ENCODE data around the gene DIAPH1.

DNA sequence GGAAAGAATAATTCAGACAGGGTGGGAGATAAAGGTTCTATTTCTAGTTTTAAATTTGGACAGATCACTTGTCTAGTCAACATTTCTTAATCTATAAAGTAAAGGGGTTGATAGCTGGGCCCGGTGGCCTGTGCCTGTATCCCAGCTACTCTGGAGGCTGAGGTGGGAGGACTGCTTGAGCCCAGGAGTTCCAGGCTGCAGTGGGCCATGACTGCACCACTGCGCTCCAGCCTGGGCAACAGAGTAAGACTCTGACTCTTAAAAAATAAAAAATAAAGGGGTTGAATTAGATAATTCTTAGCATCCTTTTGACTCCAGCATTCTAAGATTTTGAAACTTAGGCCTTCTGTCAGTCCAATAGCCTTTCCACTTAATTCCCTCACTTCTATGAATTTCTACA, 10.8 kb downstream of the DIAPH1 start:
- TF ChIP-seq, protein P1, sequence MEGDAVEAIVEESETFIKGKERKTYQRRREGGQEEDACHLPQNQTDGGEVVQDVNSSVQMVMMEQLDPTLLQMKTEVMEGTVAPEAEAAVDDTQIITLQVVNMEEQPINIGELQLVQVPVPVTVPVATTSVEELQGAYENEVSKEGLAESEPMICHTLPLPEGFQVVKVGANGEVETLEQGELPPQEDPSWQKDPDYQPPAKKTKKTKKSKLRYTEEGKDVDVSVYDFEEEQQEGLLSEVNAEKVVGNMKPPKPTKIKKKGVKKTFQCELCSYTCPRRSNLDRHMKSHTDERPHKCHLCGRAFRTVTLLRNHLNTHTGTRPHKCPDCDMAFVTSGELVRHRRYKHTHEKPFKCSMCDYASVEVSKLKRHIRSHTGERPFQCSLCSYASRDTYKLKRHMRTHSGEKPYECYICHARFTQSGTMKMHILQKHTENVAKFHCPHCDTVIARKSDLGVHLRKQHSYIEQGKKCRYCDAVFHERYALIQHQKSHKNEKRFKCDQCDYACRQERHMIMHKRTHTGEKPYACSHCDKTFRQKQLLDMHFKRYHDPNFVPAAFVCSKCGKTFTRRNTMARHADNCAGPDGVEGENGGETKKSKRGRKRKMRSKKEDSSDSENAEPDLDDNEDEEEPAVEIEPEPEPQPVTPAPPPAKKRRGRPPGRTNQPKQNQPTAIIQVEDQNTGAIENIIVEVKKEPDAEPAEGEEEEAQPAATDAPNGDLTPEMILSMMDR (conservative IDR thresholded peaks at IDR 0.05), result no peak
- no peak for TF ChIP-seq EZH2 (IDR thresholded peaks at IDR 0.05; ENCODE audit: low read depth)

Measured in PC-9 (cell line).